WTC11 (cell line): ENCODE data around the gene LHB.

Experiments used
- CDX4 ChIP-seq: fragments of 250-450 bp; sonication (Bioruptor Pico); IDR thresholded peaks from 2 replicates; pipeline ENCODE4 v1.9.0; 2021; ENCODE audit warnings: moderate library complexity, mild to moderate bottlenecking, inconsistent platforms, borderline replicate concordance
- CREM ChIP-seq: sonication (generic); formaldehyde crosslinking; IDR thresholded peaks from 2 replicates; pipeline ENCODE4 v1.8.1; 2022; ENCODE audit warnings: mild to moderate bottlenecking, missing genetic modification reagents, moderate library complexity
- CTCF ChIP-seq: fragments of 200-600 bp; IDR thresholded peaks from 2 replicates; pipeline ENCODE4 v1.8.0; 2022; ENCODE audit warnings: antibody characterized with exemption
- KAT7 ChIP-seq: sonication (generic); formaldehyde crosslinking; IDR thresholded peaks from 2 replicates; pipeline ENCODE4 v1.8.1; 2023; ENCODE audit warnings: missing genetic modification reagents, mild to moderate bottlenecking, borderline replicate concordance
- USF1 ChIP-seq: sonication (generic); formaldehyde crosslinking; IDR thresholded peaks from 2 replicates; pipeline ENCODE4 v1.8.0; 2022; ENCODE audit warnings: mild to moderate bottlenecking, missing genetic modification reagents
- TF ChIP-seq, protein P1 (sequence below): sonication (generic); formaldehyde crosslinking; IDR thresholded peaks from 2 replicates; pipeline ENCODE4 v1.8.1; 2023; ENCODE audit warnings: mild to moderate bottlenecking, missing genetic modification reagents

- TF ChIP-seq CTCF (no peak), CREM (CRISPR knock-in tag) (no peak), USF1 (no peak), KAT7 (CRISPR knock-in tag) (no peak), CDX4 (CRISPR knock-in tag) (no peak)
- TF ChIP-seq, protein P1, sequence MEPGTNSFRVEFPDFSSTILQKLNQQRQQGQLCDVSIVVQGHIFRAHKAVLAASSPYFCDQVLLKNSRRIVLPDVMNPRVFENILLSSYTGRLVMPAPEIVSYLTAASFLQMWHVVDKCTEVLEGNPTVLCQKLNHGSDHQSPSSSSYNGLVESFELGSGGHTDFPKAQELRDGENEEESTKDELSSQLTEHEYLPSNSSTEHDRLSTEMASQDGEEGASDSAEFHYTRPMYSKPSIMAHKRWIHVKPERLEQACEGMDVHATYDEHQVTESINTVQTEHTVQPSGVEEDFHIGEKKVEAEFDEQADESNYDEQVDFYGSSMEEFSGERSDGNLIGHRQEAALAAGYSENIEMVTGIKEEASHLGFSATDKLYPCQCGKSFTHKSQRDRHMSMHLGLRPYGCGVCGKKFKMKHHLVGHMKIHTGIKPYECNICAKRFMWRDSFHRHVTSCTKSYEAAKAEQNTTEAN = no peak
Observed at GRCh38 chr19:48967346-48968178, 49.3 kb downstream of the LHB start.
